CD4-positive, alpha-beta T cell treated with Interferon alpha-2 for 1 hour (primary cell): ENCODE results near the gene ZNF787.
"Not testable (repeated sequence)": the region's sequence is repeated elsewhere in the genome, so short reads cannot be mapped to it uniquely, and the experiment has no call there.

Experiments
- DNase-seq, 2 donors: peaks; one replicate each; pipeline ENCODE4 v3.0.0-alpha.2; 2020 to 2022

ZNF787 gene

DNA sequence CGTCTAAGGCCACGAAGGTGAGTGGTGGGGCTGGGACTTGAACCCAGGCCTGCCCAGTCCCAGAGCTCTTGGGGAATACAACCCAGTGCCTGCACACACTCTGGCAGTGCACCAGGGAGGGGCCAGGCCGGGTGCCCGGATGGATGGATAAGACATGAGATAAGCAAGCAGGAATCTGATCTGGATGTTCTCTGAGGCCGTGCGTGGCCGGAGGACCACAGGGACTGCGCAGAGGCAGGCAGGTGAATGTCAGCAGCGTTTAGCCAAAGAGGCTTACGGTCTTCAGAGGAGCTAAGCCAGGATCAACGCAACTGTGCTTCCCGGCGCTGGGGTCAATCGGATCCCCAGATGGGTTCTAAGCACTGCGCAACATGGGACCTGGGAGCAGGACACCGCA lies 1.5 kb downstream of the ZNF787 start:
- no peak for DNase-seq

- DNase-seq, result no peak
Observed at GRCh38 chr19:56118666-56119581, 2.2 kb downstream of the ZNF787 start.

- no peak for DNase-seq
Observed at GRCh38 chr19:56117889-56118288, 3.2 kb downstream of the ZNF787 start.

DNA sequence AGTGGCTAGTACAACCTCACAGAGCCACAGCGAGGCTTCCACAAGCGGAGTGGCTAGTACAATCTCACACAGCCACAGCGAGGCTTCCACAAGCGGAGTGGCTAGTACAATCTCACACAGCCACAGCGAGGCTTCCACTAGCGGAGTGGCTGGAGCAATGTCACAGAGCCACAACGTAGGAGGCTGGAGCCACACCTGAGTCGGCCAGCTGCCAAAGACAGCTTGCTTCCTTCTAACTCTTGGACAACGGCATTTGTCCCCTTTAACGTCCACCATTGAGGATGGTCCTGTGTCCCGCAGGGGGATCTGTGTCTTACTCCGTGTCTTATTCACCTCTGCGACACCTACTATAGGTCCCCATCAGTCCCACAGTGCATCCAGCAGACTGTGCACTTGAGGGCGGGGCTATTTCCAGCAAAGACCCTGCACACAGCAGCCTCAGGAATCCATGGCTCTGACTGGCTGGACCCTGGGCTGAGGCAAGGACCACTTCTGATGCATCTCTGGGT lies 3.7 kb downstream of the ZNF787 start:
- DNase-seq, result no peak

DNA sequence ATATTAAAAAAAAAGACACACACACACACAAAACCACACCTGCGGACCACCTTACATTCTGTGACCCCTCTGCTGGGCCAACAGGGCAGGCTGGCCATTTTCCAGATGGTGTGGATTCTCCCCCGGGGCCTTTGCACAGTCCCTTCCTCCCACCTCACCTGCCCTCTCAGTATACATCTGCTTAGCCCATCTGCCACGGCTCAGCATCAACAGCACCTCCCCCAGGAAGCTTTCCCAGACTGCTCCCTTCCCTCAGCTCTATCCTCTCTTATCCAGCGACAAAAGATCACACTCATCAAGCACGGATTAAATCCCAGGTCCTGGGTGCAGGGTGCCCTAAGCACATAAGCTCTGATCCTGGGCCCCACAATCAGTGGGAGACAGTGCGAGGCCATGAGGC lies 4.5 kb downstream of the ZNF787 start:
- no peak for DNase-seq

GRCh38 chr19:56115490-56115889 lies 5.6 kb downstream of the ZNF787 start:
- no peak for DNase-seq

DNA sequence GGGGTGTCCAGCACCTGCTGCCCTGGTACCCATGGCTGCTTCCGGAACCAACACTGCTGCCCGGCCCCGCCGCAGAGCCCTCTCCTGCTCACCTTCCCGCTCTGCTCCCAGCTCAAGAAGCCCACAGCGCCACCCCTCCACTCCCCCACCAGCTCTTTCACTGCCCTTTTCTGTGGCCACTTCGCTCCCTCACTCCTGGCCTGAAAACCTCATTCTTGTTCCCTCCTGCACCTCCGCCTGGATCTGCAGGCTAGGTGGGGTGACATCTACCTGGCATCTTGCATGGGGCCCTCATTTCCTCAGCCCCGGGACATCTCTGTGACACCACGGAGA lies 6.4 kb downstream of the ZNF787 start:
- no peak for DNase-seq

- no peak for DNase-seq
Observed at GRCh38 chr19:56114051-56114777, 6.9 kb downstream of the ZNF787 start.

DNA sequence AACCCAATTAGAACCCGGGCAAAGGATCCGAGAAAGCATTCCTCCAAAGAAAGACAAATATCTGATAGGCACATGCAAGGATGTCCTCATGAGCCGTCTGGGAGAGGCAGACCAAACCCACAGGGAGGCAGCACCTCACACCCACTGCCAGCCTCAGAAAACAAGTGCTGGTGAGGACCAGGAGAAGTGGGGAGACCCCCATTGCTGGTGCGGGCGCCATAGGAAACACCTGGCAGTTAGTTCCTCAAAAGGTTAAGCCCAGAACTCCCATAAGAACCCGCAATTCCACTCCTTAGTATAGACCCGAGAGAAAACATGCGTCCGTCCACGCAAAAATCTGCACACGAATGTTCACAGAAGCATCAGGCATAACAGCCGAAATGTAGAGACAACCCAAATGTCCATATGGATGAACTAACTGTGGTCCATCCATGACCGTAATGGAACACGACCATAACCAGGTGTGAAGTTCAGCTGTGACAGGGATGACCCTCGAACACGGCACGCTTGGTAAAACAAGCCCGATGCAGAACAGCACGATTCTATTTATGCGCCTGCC lies 7.9 kb downstream of the ZNF787 start:
- DNase-seq, result peak in 1 of 2 donors; percentile 33

DNA sequence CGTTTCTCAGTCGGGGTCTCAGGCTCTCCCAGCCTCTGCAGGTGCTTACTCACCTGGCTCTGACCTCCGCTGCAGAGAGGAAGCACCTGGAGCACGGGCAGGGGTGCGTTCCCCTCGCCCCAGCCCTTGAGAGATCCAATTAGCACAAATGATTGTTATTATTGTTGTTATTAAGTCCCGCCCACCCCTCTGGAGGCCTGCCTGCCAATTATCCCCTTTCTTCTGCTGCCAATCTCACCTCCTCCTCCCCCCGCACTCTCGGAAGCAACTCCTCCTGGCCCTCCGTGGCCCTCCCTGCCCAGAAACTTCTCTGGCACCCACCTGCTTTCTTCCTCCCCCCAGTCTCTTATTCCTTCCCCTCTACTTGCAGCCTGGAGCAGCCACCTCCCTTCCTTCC lies 8.8 kb downstream of the ZNF787 start:
- DNase-seq, result no peak

DNA sequence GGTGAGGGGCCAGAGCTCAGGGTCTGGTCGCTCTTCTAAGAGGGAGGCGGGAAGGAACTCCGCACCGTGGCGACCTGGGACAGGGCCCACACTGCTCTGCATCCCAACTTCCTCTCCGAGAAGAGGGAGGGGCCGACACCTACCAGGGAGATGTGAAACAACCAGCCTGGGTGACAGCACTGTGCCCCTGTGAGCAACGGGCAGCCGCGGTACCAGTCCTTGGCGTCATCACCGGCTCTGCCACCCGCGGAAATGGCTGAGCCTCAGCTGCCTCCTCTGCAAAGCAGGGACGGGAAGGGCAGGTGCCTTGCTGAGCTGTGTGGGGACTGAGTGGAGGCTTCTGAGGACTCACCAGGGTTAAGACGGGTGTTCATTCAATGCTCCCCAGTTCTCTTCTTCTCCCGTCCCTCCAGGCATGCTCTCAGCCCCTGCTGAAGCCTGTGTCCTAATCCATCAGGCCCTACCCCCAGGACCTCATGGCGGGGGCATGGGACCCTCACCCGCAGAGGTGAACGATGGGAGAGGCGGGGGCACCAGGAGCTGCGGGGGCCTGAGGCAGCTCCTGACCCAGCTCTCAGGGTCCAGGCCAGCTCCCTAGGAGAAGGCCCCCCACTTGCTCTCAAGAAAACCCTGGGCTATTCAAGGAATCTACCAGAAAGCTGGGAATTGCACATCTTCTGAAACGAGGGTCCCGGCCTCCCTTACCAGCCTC lies 9.3 kb downstream of the ZNF787 start:
- peak; percentile 41 to 73 for DNase-seq

DNA sequence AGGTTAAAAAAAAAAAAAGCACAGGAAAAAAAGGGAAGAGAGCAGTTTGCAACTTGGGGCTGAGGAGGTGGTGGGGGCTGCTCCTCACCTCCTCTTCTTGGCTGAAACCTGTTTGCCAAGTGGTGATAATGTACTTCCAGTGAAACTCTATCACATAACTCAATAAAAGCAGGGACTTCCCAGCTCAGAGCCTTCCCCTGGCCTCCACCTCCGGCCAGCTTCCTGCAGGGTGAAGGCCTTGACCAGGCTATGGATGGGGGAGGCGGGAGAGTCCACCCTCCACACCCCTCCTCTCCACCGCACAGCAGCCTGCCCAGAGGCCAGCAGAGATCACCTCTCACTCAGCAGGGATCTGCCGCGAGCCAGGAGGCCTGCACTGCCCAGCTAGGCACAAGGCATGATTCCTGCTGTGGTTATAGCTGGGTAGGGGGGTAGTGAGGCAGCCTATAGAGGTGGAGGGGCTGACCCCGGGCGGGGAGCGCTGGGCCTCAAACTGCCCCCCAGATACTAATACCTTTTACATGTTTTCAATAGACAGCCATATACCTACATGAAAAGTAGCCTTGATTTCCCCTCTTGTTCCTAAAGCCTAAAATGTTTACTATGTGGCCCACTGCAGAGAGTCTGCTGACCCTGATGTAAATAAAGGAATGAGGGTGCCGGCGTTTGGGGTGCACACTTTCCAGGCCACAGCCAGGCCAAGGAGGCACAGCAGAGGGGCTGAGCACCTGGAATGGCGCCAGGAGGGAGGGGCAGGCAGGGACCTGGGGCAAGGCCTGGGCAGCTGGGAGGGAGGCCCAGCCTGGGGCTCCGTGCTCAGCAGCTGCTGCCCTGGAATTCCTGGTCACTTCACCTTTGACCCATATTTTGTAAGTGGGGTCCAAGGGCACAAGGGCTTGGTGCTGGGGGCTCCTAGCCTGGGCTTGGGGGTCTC lies 10.3 kb downstream of the ZNF787 start:
- DNase-seq, result no peak

DNA sequence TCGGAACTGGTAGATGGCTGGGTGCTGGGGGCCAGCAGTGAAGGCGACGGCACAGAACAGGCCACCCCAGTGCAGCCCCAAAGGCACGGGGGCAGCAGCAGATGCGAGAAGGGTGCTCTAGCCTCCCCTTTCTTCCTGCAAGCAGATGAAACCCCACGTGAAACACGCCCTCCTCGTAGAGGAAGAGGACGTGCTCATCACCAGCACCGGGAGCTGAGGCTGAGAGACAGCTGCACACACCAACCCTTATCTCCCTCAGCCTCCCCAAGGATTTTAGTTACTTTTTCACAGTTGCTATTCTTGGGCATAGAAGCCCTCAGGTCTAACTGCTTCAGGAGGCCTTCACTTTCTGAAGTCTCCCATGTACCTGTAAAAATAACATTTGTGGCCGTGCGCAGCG lies 11.9 kb downstream of the ZNF787 start:
- no peak for DNase-seq

GRCh38 chr19:56108447-56109195 lies 12.5 kb downstream of the ZNF787 start:
- DNase-seq, result no peak

- no peak for DNase-seq
Observed at GRCh38 chr19:56107626-56108351, 13.3 kb downstream of the ZNF787 start.

- DNase-seq, result no peak
Observed at GRCh38 chr19:56106993-56107392, 14.1 kb downstream of the ZNF787 start.

DNA sequence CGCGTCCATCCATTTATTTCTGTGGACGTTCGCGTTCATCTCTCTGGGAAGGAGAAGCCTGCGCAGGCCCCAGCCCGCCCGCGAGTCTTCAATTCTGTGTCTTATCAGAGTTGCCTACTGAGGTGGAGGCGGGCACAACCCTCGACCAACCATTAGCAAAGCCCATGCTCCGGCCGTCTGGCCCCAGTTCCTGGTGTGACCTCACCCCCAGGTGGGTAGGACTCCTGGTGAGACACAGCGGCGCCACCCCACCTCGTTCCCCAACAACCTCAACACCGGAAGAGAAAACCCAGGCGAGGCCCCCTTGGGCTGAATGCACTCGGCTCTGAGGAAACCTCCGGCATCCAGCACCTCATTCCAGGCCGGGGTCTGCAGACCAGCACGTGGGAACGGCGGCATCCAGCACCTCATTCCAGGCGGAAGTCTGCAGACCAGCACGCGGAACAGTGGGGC lies 14.7 kb downstream of the ZNF787 start:
- no peak for DNase-seq

- not testable (repeated sequence) for DNase-seq
Observed at GRCh38 chr19:56105831-56106396, 15.2 kb downstream of the ZNF787 start.

DNA sequence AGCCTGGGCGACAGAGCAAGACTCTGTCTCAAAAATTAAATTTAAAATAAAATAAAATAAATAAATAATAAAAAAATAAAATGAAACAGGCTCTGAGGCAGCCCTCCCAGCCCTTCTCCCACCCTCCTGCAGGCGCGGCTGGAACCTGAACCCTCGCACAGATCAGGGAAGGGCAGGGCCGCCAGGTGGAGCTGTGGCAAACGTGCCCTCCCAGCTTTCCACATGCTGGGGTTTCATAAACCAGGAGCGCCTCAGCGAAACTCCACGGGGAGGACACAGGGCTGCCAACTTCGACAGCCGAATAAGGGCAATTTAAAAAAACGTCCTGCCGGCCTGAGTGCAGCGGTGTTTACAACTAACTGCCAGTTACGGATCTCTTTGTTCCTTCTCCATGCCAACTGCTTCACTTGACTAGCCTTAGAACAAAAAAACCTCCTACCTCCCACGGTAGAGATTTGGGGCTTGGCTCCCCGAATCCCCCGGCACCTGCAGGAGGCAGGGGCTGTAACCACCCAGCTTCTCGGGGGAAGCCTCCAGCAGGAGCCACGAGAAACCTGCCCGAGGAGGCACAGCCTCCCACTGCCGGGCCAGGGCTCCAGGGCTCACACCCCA lies 15.9 kb downstream of the ZNF787 start:
- peak; percentile 50 to 55 for DNase-seq

DNA sequence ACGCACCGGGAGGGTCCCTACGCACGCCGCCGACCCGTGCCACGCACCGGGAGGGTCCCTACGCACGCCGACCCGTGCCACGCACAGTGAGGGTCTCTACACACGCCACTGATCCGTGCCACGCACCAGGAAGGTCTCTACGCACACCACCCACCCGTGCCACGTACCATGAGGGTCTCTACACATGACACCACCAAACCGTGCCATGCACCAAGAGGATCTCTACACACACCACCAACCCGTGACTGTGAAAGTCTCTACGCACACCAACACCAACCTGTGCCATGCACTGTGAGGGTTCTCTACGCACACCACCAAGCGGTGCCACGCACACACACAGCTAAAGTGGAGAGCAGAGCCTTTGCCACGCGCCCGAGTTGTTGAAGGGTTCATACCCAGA lies 16.7 kb downstream of the ZNF787 start:
- DNase-seq, result no peak
